SK-N-SH treated with all-trans-retinoic acid at 6 μM for 48 hours (cell line): Measurements from ENCODE around the gene MKRN2.

Source experiments
- BACH2 ChIP-seq: fragments of 250-450 bp; sonication (Bioruptor Pico); IDR thresholded peaks from 2 replicates; pipeline ENCODE4 v1.9.0; 2021; ENCODE audit warnings: mild to moderate bottlenecking, borderline replicate concordance
- CREB5 ChIP-seq: fragments of 250-450 bp; sonication (Bioruptor Pico); IDR thresholded peaks from 2 replicates; pipeline ENCODE4 v1.5.1; 2020; ENCODE audit warnings: low read depth, mild to moderate bottlenecking, moderate library complexity
- CSDC2 ChIP-seq: fragments of 250-450 bp; sonication (Bioruptor Pico); IDR thresholded peaks from 2 replicates; pipeline ENCODE4 v1.5.0; 2020; ENCODE audit warnings: mild to moderate bottlenecking, moderate library complexity
- GLIS3 ChIP-seq: fragments of 250-450 bp; sonication (Bioruptor Pico); IDR thresholded peaks from 2 replicates; pipeline ENCODE4 v1.5.0; 2020; ENCODE audit warnings: mild to moderate bottlenecking, moderate library complexity
- OSR1 ChIP-seq: fragments of 250-450 bp; sonication (Bioruptor Pico); IDR thresholded peaks from 2 replicates; pipeline ENCODE4 v1.8.0; 2022; ENCODE audit warnings: moderate library complexity, mild to moderate bottlenecking, inconsistent platforms
- PPARA ChIP-seq: fragments of 250-450 bp; sonication (Bioruptor Pico); IDR thresholded peaks from 2 replicates; pipeline ENCODE4 v1.5.0; 2020; ENCODE audit warnings: mild to moderate bottlenecking, borderline replicate concordance
- RARB ChIP-seq: fragments of 250-450 bp; sonication (Bioruptor Pico); IDR thresholded peaks from 2 replicates; pipeline ENCODE4 v1.8.0; 2021; ENCODE audit warnings: mild to moderate bottlenecking, moderate library complexity
- ZC3H10 ChIP-seq: fragments of 250-450 bp; sonication (Bioruptor Pico); IDR thresholded peaks from 2 replicates; pipeline ENCODE4 v1.5.1; 2021; ENCODE audit warnings: mild to moderate bottlenecking, moderate library complexity
- ZNF565 ChIP-seq: fragments of 450-650 bp; formaldehyde crosslinking; conservative IDR thresholded peaks from 2 replicates; pipeline ENCODE4 v1.5.0; 2020; ENCODE audit warnings: low read depth, mild to moderate bottlenecking, moderate library complexity
- ZNF8 ChIP-seq: fragments of 450-650 bp; formaldehyde crosslinking; IDR thresholded peaks from 2 replicates; pipeline ENCODE4 v1.5.0; 2020; ENCODE audit warnings: mild to moderate bottlenecking, moderate library complexity
- TF ChIP-seq, protein P1 (sequence below): fragments of 250-450 bp; sonication (Bioruptor Pico); IDR thresholded peaks from 2 replicates; pipeline ENCODE4 v1.8.0; 2021; ENCODE audit warnings: low read depth, mild to moderate bottlenecking, moderate library complexity, borderline replicate concordance
- TF ChIP-seq, protein P2 (sequence below): fragments of 250-450 bp; sonication (Bioruptor Pico); IDR thresholded peaks from 2 replicates; pipeline ENCODE4 v1.5.0; 2020; ENCODE audit warnings: mild to moderate bottlenecking, moderate library complexity
- TF ChIP-seq, protein P3 (sequence below): fragments of 250-450 bp; sonication (Bioruptor Pico); IDR thresholded peaks from 2 replicates; pipeline ENCODE4 v1.5.1; 2021; ENCODE audit warnings: mild to moderate bottlenecking, moderate library complexity
- TF ChIP-seq, protein P4 (sequence below): fragments of 250-450 bp; sonication (Bioruptor Pico); IDR thresholded peaks from 2 replicates; pipeline ENCODE4 v1.8.0; 2020; ENCODE audit warnings: mild to moderate bottlenecking, moderate library complexity, borderline replicate concordance

GRCh38 chr3:12583280-12583679, 26.4 kb downstream of the MKRN2 start:
- no peak for TF ChIP-seq RARB (CRISPR knock-in tag)
- no peak for TF ChIP-seq GLIS3
- no peak for TF ChIP-seq PPARA (CRISPR knock-in tag)
- TF ChIP-seq BACH2: no peak
- TF ChIP-seq CSDC2 (CRISPR knock-in tag): no peak
- no peak for TF ChIP-seq ZNF565
- no peak for TF ChIP-seq CREB5
- TF ChIP-seq, protein P1, sequence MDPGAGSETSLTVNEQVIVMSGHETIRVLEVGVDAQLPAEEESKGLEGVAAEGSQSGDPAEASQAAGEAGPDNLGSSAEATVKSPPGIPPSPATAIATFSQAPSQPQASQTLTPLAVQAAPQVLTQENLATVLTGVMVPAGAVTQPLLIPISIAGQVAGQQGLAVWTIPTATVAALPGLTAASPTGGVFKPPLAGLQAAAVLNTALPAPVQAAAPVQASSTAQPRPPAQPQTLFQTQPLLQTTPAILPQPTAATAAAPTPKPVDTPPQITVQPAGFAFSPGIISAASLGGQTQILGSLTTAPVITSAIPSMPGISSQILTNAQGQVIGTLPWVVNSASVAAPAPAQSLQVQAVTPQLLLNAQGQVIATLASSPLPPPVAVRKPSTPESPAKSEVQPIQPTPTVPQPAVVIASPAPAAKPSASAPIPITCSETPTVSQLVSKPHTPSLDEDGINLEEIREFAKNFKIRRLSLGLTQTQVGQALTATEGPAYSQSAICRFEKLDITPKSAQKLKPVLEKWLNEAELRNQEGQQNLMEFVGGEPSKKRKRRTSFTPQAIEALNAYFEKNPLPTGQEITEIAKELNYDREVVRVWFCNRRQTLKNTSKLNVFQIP: no peak
- no peak for TF ChIP-seq OSR1 (CRISPR knock-in tag)
- TF ChIP-seq ZC3H10: no peak
- TF ChIP-seq ZNF8 (CRISPR knock-in tag): no peak
- TF ChIP-seq, protein P2, sequence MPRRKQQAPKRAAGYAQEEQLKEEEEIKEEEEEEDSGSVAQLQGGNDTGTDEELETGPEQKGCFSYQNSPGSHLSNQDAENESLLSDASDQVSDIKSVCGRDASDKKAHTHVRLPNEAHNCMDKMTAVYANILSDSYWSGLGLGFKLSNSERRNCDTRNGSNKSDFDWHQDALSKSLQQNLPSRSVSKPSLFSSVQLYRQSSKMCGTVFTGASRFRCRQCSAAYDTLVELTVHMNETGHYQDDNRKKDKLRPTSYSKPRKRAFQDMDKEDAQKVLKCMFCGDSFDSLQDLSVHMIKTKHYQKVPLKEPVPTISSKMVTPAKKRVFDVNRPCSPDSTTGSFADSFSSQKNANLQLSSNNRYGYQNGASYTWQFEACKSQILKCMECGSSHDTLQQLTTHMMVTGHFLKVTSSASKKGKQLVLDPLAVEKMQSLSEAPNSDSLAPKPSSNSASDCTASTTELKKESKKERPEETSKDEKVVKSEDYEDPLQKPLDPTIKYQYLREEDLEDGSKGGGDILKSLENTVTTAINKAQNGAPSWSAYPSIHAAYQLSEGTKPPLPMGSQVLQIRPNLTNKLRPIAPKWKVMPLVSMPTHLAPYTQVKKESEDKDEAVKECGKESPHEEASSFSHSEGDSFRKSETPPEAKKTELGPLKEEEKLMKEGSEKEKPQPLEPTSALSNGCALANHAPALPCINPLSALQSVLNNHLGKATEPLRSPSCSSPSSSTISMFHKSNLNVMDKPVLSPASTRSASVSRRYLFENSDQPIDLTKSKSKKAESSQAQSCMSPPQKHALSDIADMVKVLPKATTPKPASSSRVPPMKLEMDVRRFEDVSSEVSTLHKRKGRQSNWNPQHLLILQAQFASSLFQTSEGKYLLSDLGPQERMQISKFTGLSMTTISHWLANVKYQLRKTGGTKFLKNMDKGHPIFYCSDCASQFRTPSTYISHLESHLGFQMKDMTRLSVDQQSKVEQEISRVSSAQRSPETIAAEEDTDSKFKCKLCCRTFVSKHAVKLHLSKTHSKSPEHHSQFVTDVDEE (CRISPR knock-in tag): no peak
- TF ChIP-seq, protein P3, sequence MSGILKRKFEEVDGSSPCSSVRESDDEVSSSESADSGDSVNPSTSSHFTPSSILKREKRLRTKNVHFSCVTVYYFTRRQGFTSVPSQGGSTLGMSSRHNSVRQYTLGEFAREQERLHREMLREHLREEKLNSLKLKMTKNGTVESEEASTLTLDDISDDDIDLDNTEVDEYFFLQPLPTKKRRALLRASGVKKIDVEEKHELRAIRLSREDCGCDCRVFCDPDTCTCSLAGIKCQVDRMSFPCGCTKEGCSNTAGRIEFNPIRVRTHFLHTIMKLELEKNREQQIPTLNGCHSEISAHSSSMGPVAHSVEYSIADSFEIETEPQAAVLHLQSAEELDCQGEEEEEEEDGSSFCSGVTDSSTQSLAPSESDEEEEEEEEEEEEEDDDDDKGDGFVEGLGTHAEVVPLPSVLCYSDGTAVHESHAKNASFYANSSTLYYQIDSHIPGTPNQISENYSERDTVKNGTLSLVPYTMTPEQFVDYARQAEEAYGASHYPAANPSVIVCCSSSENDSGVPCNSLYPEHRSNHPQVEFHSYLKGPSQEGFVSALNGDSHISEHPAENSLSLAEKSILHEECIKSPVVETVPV: no peak
- TF ChIP-seq, protein P4, sequence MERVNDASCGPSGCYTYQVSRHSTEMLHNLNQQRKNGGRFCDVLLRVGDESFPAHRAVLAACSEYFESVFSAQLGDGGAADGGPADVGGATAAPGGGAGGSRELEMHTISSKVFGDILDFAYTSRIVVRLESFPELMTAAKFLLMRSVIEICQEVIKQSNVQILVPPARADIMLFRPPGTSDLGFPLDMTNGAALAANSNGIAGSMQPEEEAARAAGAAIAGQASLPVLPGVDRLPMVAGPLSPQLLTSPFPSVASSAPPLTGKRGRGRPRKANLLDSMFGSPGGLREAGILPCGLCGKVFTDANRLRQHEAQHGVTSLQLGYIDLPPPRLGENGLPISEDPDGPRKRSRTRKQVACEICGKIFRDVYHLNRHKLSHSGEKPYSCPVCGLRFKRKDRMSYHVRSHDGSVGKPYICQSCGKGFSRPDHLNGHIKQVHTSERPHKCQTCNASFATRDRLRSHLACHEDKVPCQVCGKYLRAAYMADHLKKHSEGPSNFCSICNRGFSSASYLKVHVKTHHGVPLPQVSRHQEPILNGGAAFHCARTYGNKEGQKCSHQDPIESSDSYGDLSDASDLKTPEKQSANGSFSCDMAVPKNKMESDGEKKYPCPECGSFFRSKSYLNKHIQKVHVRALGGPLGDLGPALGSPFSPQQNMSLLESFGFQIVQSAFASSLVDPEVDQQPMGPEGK: no peak
